Fibroblast of pulmonary artery (primary cell): ENCODE results near the gene PRAMEF12.

Source experiments
- DNase-seq: peaks from one replicate; pipeline ENCODE4 v3.0.0-alpha.2; 2010; ENCODE audit warnings: low read depth
- H3K4me3 ChIP-seq: replicated peaks from 2 replicates; pipeline ENCODE4 v1.5.1; 2011; ENCODE audit warnings: low read depth, mild to moderate bottlenecking, control low read depth, low read length, moderate library complexity
- CTCF ChIP-seq: IDR thresholded peaks from 2 replicates; pipeline ENCODE4 v1.5.1; 2011; ENCODE audit warnings: mild to moderate bottlenecking, control low read depth, low read length, inconsistent platforms; ENCODE audit errors: missing control alignments

The PRAMEF12 gene

GRCh38 chr1:12745126-12745991 is 28.2 kb upstream of the PRAMEF12 start:
- no peak for DNase-seq
- TF ChIP-seq CTCF, result no peak
- no peak overlapping the region for H3K4me3 ChIP-seq

GRCh38 chr1:12745992-12746323 is 27.6 kb upstream of the PRAMEF12 start, which contains the start of gene CFAP107:
TSS of gene CFAP107 (plus strand) at chr1:12746200. CDS start at chr1:12746431, 231 bp downstream.
- H3K4me3 ChIP-seq, result no peak within 1 kb of the TSS
- no peak for DNase-seq
- TF ChIP-seq CTCF, result no peak

GRCh38 chr1:12748778-12749355 is 24.7 kb upstream of the PRAMEF12 start:
- no peak overlapping the region for H3K4me3 ChIP-seq
- DNase-seq, result no peak
- TF ChIP-seq CTCF, result no peak

GRCh38 chr1:12754738-12755137 is 18.8 kb upstream of the PRAMEF12 start:
- DNase-seq, result no peak
- TF ChIP-seq CTCF, result no peak
- no peak overlapping the region for H3K4me3 ChIP-seq

- DNase-seq, result no peak
- TF ChIP-seq CTCF, result no peak
- H3K4me3 ChIP-seq, result no peak overlapping the region
Measured at GRCh38 chr1:12756273-12756672, 17.3 kb upstream of the PRAMEF12 start.

- H3K4me3 ChIP-seq, result no peak overlapping the region
- TF ChIP-seq CTCF, result no peak
- DNase-seq, result no peak
Measured at GRCh38 chr1:12756768-12757413, 16.6 kb upstream of the PRAMEF12 start.
